HepG2 (cell line): Measurements from ENCODE around the gene NRAP. TPM values are rescaled to one million over a fixed set of nuclear protein-coding genes. Genes with fewer than 3 reads are reported as not detected.

Experiments used
- ATAC-seq: fragments of 200-7000 bp; cut with Tn5 transposase; 3 replicates; pipeline ENCODE4 v1.9.1; 2020; ENCODE audit warnings: mild to moderate bottlenecking, moderate library complexity
- BruUV-seq: library from RNA; stranded (reverse); fragments of 400-500 nt; replicated peaks from 2 replicates; lab custom pipeline; 2021; lab: Mats Ljungman, UMichigan
- CTCF ChIA-PET: fragments of 300-600 bp; formaldehyde crosslinking; extraction: SDS; loops from one replicate; lab custom pipeline; 2021; ENCODE audit warnings: low total read pairs, inconsistent platforms, low intra/inter-chr PET ratio; lab: Yijun Ruan, JAX
- POLR2A ChIA-PET: fragments of 350-600 bp; sonication (Branson Sonifier 250); formaldehyde crosslinking; loops from one replicate; lab custom pipeline; 2020; ENCODE audit warnings: antibody characterized with exemption, inconsistent platforms; lab: Yijun Ruan, JAX
- DNase-seq: peaks from one replicate; pipeline ENCODE4 v3.0.0-alpha.2; 2015; ENCODE audit warnings: low spot score
- FAIRE-seq: peaks from 3 replicates; lab custom pipeline; 2011; peaks lifted over from hg19 to GRCh38; lab: Jason Lieb, UNC
- H2AFZ ChIP-seq: one replicate; pipeline ENCODE4 v1.6.1; 2011; ENCODE audit warnings: low read length, inconsistent platforms
- H3K27ac ChIP-seq: fragments of 300-600 bp; 3 replicates; pipeline ENCODE4 v1.8.0; 2011; ENCODE audit warnings: mixed run types, mild to moderate bottlenecking, mixed read lengths, low read length, inconsistent platforms; ENCODE audit not compliant: insufficient read depth; ENCODE audit errors: extremely low read length
- H3K27me3 ChIP-seq, 2 experiments: fragments of 200-600 bp in 1 of 2; 2 replicates in 1 of 2; 3 replicates in 1 of 2; pipeline versions ENCODE4 v1.6.0 to v1.8.0; 2011; ENCODE audit warnings: low read length in 2 of 2, mild to moderate bottlenecking in 2 of 2, moderate library complexity in 2 of 2, inconsistent platforms in 1 of 2; ENCODE audit not compliant: insufficient read depth in 2 of 2, control insufficient read depth in 1 of 2
- H3K36me3 ChIP-seq, 2 experiments: fragments of 200-600 bp in 1 of 2; replicated peaks in 1 of 2; 2 replicates in 1 of 2; 3 replicates in 1 of 2; pipeline versions ENCODE4 v1.5.1 to v1.8.0; 2011; ENCODE audit warnings: low read length in 2 of 2, inconsistent platforms in 1 of 2; ENCODE audit not compliant: insufficient read depth in 2 of 2, control insufficient read depth in 1 of 2
- H3K4me1 ChIP-seq: 2 replicates; pipeline ENCODE4 v1.5.1; 2012; ENCODE audit warnings: low read length, inconsistent platforms; ENCODE audit not compliant: insufficient read depth
- H3K4me2 ChIP-seq: 2 replicates; pipeline ENCODE4 v1.6.0; 2011; ENCODE audit warnings: low read depth, low read length, inconsistent platforms
- H3K4me3 ChIP-seq, 3 experiments: fragments of 200-600 bp in 1 of 3; sonication (generic), shearing (Covaris generic) in 1 of 3; replicated peaks in 1 of 3; 2 replicates each; pipeline ENCODE4 v1.5.1; 2011 to 2016; ENCODE audit warnings: low read length in 3 of 3, inconsistent platforms in 2 of 3, low read depth in 2 of 3, mild to moderate bottlenecking in 2 of 3, control low read depth in 1 of 3, mixed read lengths in 1 of 3; ENCODE audit not compliant: insufficient read depth in 1 of 3
- H3K79me2 ChIP-seq: one replicate; pipeline ENCODE4 v1.6.1; 2011; ENCODE audit warnings: low read length, inconsistent platforms; ENCODE audit not compliant: insufficient read depth
- H3K9ac ChIP-seq: 2 replicates; pipeline ENCODE4 v1.6.0; 2011; ENCODE audit warnings: mild to moderate bottlenecking, low read depth, low read length, inconsistent platforms; ENCODE audit not compliant: insufficient read depth
- H3K9me3 ChIP-seq: 2 replicates; pipeline ENCODE4 v1.5.1; 2012; ENCODE audit warnings: mild to moderate bottlenecking, low read length
- H4K20me1 ChIP-seq: 2 replicates; pipeline ENCODE4 v1.6.0; 2011; ENCODE audit warnings: inconsistent platforms, mild to moderate bottlenecking, low read length, moderate library complexity; ENCODE audit not compliant: insufficient read depth
- GLMP ChIP-seq: sonication (generic); formaldehyde crosslinking; IDR thresholded peaks from 2 replicates; pipeline ENCODE4 v1.9.0; 2021; ENCODE audit warnings: missing genetic modification reagents, mild to moderate bottlenecking, borderline replicate concordance
- GRHL1 ChIP-seq: sonication (generic); formaldehyde crosslinking; conservative IDR thresholded peaks from 2 replicates; pipeline ENCODE4 v1.8.0; 2022; ENCODE audit warnings: missing genetic modification reagents
- HIVEP1 ChIP-seq: sonication (generic); formaldehyde crosslinking; IDR thresholded peaks from 2 replicates; pipeline ENCODE4 v1.4.0; 2020; ENCODE audit warnings: mild to moderate bottlenecking, missing genetic modification reagents
- MED13 ChIP-seq: sonication (generic); formaldehyde crosslinking; IDR thresholded peaks from 2 replicates; pipeline ENCODE4 v1.5.0; 2020; ENCODE audit warnings: missing genetic modification reagents
- MIXL1 ChIP-seq: IDR thresholded peaks from 2 replicates; pipeline ENCODE4 v1.6.1; 2016
- MXD1 ChIP-seq: sonication (generic); formaldehyde crosslinking; IDR thresholded peaks from 2 replicates; pipeline ENCODE4 v1.4.0; 2020; ENCODE audit warnings: mild to moderate bottlenecking, missing genetic modification reagents
- NR3C1 ChIP-seq: sonication (generic); formaldehyde crosslinking; IDR thresholded peaks from 2 replicates; pipeline ENCODE4 v1.4.0; 2020; ENCODE audit warnings: missing genetic modification reagents
- ZFP1 ChIP-seq: IDR thresholded peaks from 2 replicates; pipeline ENCODE4 v1.6.1; 2016
- ZNF17 ChIP-seq: sonication (generic); formaldehyde crosslinking; IDR thresholded peaks from 2 replicates; pipeline ENCODE4 v1.5.0; 2020; ENCODE audit warnings: mild to moderate bottlenecking, missing genetic modification reagents
- ZNF367 ChIP-seq: sonication (generic); formaldehyde crosslinking; IDR thresholded peaks from 2 replicates; pipeline ENCODE4 v1.4.0; 2020; ENCODE audit warnings: missing genetic modification reagents, borderline replicate concordance
- WGBS: methylation state at CpG from one replicate; pipeline ENCODE4 v1.1.6; 2017; ENCODE audit warnings: low lambda C conversion rate; 5-methylcytosine and 5-hydroxymethylcytosine counted together
- in situ Hi-C: cut with HindIII; loops from 2 replicates; pipeline ENCODE4 v1.10.0; 2017; ENCODE audit warnings: low pct_unique_long_range_greater_than_20kb; ENCODE audit not compliant: extremely low pct_ligation_motif_present
- intact Hi-C: fragments of 100-400 bp; cut with micrococcal nuclease; formaldehyde crosslinking; loops from one replicate; pipeline ENCODE4 v1.10.0; 2022; ENCODE audit not compliant: unreplicated experiment
- polyA plus RNA-seq, 8 experiments: library from polyadenylated mRNA; depleted of rRNA in 3 of 8; stranded (reverse) in 7 of 8; unstranded in 1 of 8; fragments of >200 nt; fragmentation: Illumina TruSeq in 4 of 8; extraction: Trizol in 4 of 8; gene quantifications; 2 replicates each; pipeline versions ENCODE4 v1.2.1 to v1.2.3, GENCODE V29; 2011 to 2016; ENCODE audit warnings: low read depth in 4 of 8, missing spikeins in 1 of 8, mixed read lengths in 1 of 8; ENCODE audit not compliant: insufficient read depth in 1 of 8
- total RNA-seq, 5 experiments: library from RNA; depleted of rRNA; stranded (reverse); fragments of >200 nt; fragmentation: Illumina TruSeq; extraction: Trizol; gene quantifications; 2 replicates each; pipeline ENCODE4 v1.2.3, GENCODE V29; 2016; ENCODE audit warnings: low read depth in 1 of 5
- TF ChIP-seq, protein P1 (sequence below): sonication (generic); formaldehyde crosslinking; IDR thresholded peaks from 2 replicates; pipeline ENCODE4 v1.4.0; 2020; ENCODE audit warnings: mild to moderate bottlenecking, missing genetic modification reagents, borderline replicate concordance

The NRAP gene
- total and polyA plus RNA-seq, 2 of the 13 experiments (the other 11 are each of a cell fraction or from before 2014, with no cell fraction given) = not detected

DNA sequence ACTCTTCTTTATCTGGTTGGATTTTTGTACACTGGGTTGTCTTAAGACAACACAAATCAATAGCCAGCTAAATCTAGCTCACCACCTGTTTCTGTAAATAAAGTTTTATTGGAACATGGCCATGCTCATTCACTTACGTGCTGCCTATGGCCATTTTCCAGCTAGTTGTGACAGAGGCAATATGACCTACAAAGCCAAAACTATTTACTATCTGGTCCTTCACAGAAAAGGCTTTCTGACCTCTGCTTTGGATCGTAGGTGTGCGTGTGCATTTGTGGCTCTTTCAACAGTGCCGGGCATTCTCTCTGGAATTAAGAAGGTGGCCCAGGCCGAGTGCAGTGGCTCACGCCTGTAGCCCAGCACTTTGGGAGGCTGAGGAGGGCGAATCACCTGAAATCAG, 45.5 kb downstream of the NRAP start:
- FAIRE-seq = no peak

More for the DNA sequence above, 45.5 kb downstream of the NRAP start:
- no peak for ATAC-seq
- Histone ChIP-seq H3K4me2 (no peak overlapping the region), H3K27me3 (peaks cover 0 to 18% of the 10 kb centered on the region in 2 experiments; a peak in 3 of 5 replicates), H3K36me3 (no peaks in the 10 kb centered on the region), H4K20me1 (no peaks in the 10 kb centered on the region), H3K27ac (no peak overlapping the region), H3K9me3 (no peaks in the 10 kb centered on the region), H3K9ac (no peak overlapping the region), H3K4me1 (no peaks in the 10 kb centered on the region), H3K4me3 (no peak overlapping the region), H3K79me2 (no peaks in the 10 kb centered on the region), H2AFZ (no peak overlapping the region)
- 38% methylated on average over 7 of the region's 7 CpGs for WGBS
- TF ChIP-seq GLMP (no peak), MXD1 (no peak), MIXL1 (no peak), GRHL1 (CRISPR knock-in tag) (no peak), HIVEP1 (CRISPR knock-in tag) (no peak), ZNF367 (CRISPR knock-in tag) (no peak), MED13 (CRISPR knock-in tag) (no peak), ZFP1 (no peak), NR3C1 (no peak), ZNF17 (CRISPR knock-in tag) (no peak)
- TF ChIP-seq, protein P1, sequence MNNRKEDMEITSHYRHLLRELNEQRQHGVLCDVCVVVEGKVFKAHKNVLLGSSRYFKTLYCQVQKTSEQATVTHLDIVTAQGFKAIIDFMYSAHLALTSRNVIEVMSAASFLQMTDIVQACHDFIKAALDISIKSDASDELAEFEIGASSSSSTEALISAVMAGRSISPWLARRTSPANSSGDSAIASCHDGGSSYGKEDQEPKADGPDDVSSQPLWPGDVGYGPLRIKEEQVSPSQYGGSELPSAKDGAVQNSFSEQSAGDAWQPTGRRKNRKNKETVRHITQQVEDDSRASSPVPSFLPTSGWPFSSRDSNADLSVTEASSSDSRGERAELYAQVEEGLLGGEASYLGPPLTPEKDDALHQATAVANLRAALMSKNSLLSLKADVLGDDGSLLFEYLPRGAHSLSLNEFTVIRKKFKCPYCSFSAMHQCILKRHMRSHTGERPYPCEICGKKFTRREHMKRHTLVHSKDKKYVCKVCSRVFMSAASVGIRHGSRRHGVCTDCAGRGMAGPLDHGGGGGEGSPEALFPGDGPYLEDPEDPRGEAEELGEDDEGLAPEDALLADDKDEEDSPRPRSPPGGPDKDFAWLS (CRISPR knock-in tag) = no peak
- no peak for DNase-seq
- intact Hi-C loops = no loop called here
- ChIA-PET POLR2A (no interaction called here), CTCF (no interaction called here)
- in situ Hi-C loops = no loop called here
- BruUV-seq = no TSS peak
